GM19238 (cell line): Measurements from ENCODE around the gene ZSCAN20.

Source experiments
- DNase-seq: peaks from one replicate; pipeline ENCODE4 v3.0.0; 2011; ENCODE audit warnings: low spot score; ENCODE audit not compliant: insufficient read length

Gene ZSCAN20

GRCh38 chr1:33472269-33472980 is at the start of gene ZSCAN20:
ZSCAN20 (plus strand) TSS chr1:33472645; CDS start chr1:33479289, 6,644 bp downstream.
- DNase-seq, result peak; percentile 84

GRCh38 chr1:33424205-33424604 is 48.2 kb upstream of the ZSCAN20 start:
- DNase-seq, result no peak

GRCh38 chr1:33424610-33425009 is 47.8 kb upstream of the ZSCAN20 start:
- DNase-seq, result no peak

GRCh38 chr1:33425900-33426299 is 46.5 kb upstream of the ZSCAN20 start:
- DNase-seq, result no peak

- DNase-seq, result no peak
Observed at GRCh38 chr1:33426916-33427315, 45.5 kb upstream of the ZSCAN20 start.

- no peak for DNase-seq
Observed at GRCh38 chr1:33428661-33429060, 43.8 kb upstream of the ZSCAN20 start.

- no peak for DNase-seq
Observed at GRCh38 chr1:33429332-33429731, 43.1 kb upstream of the ZSCAN20 start.

- DNase-seq, result no peak
Observed at GRCh38 chr1:33429856-33430691, 42.4 kb upstream of the ZSCAN20 start.

GRCh38 chr1:33430692-33431593 is 41.5 kb upstream of the ZSCAN20 start, which contains the start of gene PHC2:
PHC2 (minus strand) TSS chr1:33431095; CDS start chr1:33375539, 55,556 bp downstream.
- peak; percentile 90 for DNase-seq

- DNase-seq, result no peak
Observed at GRCh38 chr1:33433509-33434362, 38.7 kb upstream of the ZSCAN20 start.

GRCh38 chr1:33434363-33434750 is 38.1 kb upstream of the ZSCAN20 start:
- DNase-seq, result no peak

GRCh38 chr1:33435096-33435820 is 37.2 kb upstream of the ZSCAN20 start:
- DNase-seq, result no peak

- no peak for DNase-seq
Observed at GRCh38 chr1:33436557-33437285, 35.7 kb upstream of the ZSCAN20 start.

GRCh38 chr1:33438364-33439160 is 33.9 kb upstream of the ZSCAN20 start:
- DNase-seq, result no peak

GRCh38 chr1:33439662-33440061 is 32.8 kb upstream of the ZSCAN20 start:
- DNase-seq, result no peak

GRCh38 chr1:33441088-33441745 is 31.2 kb upstream of the ZSCAN20 start:
- DNase-seq, result no peak

GRCh38 chr1:33442141-33442540 is 30.3 kb upstream of the ZSCAN20 start:
- no peak for DNase-seq
